Measurements from ENCODE around the gene SRRM4.

SRRM4 gene

DNA sequence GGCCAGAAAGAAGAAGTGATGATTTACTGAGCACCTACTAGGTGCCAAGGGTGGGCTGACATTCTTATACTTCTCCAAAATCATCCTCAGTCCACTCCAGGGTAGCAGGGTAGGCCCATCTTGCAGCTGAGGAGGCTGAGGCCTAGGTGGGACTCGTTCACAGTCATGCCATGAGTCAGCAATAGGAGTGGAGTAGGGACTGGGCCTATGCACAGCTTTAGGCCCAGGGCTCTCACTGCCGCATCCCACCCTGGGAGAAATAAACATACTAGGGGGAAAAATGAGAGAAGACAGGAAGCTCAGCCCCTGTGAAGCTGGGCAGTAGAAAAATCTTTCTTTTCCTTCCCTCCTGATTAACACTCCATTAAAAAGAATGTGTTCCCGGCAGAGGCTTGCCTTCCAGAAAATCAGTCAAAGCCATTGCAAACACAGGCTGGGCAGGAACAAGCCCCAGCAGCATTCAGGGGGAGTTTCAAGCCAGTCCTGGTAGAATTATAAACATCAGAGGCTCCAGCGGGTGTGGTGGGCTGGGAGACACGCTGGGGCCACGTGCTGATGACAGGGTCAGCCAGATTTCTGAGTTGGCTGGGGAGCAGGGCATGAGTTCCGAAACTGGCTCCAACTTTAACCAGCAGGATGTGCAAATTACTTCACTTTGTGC is 199.2 kb downstream of the SRRM4 start:
- Histone ChIP-seq H3K36me3 (replicated peaks) (no peaks in the 10 kb centered on the region), H3K27me3 (replicated peaks) (no peaks in the 10 kb centered on the region), H3K27ac (peak overlapping the region; percentile 79), H3K4me3 (ENCODE audit: low read depth, low read length) (peak overlapping the region; percentile 52)
- TF ChIP-seq, protein P1, sequence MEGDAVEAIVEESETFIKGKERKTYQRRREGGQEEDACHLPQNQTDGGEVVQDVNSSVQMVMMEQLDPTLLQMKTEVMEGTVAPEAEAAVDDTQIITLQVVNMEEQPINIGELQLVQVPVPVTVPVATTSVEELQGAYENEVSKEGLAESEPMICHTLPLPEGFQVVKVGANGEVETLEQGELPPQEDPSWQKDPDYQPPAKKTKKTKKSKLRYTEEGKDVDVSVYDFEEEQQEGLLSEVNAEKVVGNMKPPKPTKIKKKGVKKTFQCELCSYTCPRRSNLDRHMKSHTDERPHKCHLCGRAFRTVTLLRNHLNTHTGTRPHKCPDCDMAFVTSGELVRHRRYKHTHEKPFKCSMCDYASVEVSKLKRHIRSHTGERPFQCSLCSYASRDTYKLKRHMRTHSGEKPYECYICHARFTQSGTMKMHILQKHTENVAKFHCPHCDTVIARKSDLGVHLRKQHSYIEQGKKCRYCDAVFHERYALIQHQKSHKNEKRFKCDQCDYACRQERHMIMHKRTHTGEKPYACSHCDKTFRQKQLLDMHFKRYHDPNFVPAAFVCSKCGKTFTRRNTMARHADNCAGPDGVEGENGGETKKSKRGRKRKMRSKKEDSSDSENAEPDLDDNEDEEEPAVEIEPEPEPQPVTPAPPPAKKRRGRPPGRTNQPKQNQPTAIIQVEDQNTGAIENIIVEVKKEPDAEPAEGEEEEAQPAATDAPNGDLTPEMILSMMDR (IDR thresholded peaks at IDR 0.05; ENCODE audit: low read depth, low read length, missing control alignments): no peak
- DNase-seq: peak; percentile 49
- in situ Hi-C loops (cut with HindIII; ENCODE audit: low pct_ligation_motif_present, low sequenced_read_pairs): no loop called here

DNA sequence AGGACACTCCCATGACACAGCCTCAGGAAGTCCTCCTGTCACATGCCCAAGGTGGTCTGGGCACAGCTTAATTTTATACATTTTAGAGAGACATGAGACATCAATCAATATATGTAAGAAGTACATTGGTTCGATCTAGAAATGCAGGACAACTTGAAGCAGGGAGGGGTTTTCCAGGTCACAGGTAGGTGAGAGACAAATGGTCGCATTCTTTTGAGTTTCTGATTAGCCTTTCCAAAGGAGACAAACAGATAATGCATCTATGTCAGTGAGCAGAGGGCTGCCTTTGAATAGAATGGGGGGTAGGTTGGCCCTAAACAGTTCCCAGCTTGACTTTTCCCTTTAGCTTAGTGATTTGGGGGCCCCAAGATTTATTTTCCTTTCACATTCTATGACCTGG is 199.9 kb downstream of the SRRM4 start:
- Histone ChIP-seq H3K4me3 (ENCODE audit: low read depth, low read length) (peak overlapping the region; percentile 52), H3K27me3 (replicated peaks) (no peaks in the 10 kb centered on the region), H3K36me3 (replicated peaks) (no peaks in the 10 kb centered on the region), H3K27ac (peak overlapping the region; percentile 79)
- TF ChIP-seq, protein P1 (IDR thresholded peaks at IDR 0.05; ENCODE audit: low read depth, low read length, missing control alignments): no peak
- no peak for DNase-seq
- in situ Hi-C loops (cut with HindIII; ENCODE audit: low pct_ligation_motif_present, low sequenced_read_pairs): no loop called here

DNA sequence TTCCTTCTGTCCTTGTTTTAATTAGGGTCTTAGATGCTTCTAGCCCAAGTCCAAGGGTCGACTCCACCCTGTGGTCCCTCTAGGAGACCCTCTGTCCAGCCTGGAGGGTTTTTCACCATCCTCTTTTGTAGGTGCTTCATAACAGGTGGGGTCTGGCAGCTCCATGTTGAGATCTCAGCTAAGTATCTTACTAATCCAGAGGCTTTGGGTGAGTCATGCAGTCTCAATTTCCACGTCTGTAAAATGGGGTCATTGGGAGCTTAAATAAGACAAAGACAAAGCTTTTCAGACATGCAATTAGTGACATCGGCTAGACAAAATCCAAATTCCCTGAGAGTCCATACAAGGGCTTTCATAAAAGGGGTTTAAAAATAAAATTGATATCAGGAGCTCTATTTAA is 200.6 kb downstream of the SRRM4 start:
- H3K27ac ChIP-seq: no peak overlapping the region
- H3K27me3 ChIP-seq (replicated peaks): no peaks in the 10 kb centered on the region
- peaks cover 7% of the 10 kb centered on the region for H3K36me3 ChIP-seq (replicated peaks)
- TF ChIP-seq, protein P1 (IDR thresholded peaks at IDR 0.05; ENCODE audit: low read depth, low read length, missing control alignments): no peak
- H3K4me3 ChIP-seq (ENCODE audit: low read depth, low read length): no peak overlapping the region
- DNase-seq: no peak
- in situ Hi-C loops (cut with HindIII; ENCODE audit: low pct_ligation_motif_present, low sequenced_read_pairs): no loop called here

DNA sequence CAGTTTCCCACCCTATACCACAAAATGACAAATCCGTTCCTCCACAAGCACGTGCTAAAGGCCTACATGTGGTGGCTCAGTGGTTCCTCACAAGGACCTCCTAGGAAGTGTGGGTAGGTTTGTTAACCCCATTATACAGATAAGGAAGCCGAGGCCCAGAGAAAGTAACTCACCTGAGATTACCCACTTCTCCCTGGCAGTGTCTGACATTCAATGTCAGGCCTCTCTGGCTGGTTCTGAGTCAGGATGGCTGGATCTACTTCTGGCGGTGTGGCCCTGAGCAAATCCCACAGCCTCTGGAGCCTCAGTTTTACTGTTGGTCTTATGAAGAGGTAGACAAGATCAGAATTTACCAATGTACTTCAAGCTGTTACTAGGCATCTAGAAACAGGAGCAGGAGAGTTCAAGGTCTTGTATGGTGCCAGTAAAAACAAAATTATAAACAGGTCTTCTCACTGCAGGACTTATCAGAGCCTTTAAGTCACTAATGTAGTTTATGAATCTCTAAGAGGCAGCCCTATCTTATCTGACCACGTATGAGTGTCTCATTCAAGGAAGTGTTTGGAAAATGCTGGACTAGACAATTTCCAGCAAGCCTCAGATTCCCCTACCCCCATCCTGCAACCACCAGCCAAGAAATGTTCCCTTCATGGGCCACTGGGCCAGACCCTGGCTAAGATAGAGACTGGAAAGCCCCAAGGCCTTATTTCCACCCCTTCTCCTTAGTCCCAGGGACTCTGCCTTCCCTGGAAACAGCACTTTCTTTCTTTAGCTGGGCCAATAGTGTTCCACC is 201.6 kb downstream of the SRRM4 start:
- in situ Hi-C loops (cut with HindIII; ENCODE audit: low pct_ligation_motif_present, low sequenced_read_pairs): no loop called here
- no peak overlapping the region for H3K27ac ChIP-seq
- TF ChIP-seq, protein P1 (IDR thresholded peaks at IDR 0.05; ENCODE audit: low read depth, low read length, missing control alignments): no peak
- DNase-seq: peak; percentile 54
- peaks cover 13% of the 10 kb centered on the region for H3K36me3 ChIP-seq (replicated peaks)
- no peaks in the 10 kb centered on the region for H3K27me3 ChIP-seq (replicated peaks)
- H3K4me3 ChIP-seq (ENCODE audit: low read depth, low read length): no peak overlapping the region

DNA sequence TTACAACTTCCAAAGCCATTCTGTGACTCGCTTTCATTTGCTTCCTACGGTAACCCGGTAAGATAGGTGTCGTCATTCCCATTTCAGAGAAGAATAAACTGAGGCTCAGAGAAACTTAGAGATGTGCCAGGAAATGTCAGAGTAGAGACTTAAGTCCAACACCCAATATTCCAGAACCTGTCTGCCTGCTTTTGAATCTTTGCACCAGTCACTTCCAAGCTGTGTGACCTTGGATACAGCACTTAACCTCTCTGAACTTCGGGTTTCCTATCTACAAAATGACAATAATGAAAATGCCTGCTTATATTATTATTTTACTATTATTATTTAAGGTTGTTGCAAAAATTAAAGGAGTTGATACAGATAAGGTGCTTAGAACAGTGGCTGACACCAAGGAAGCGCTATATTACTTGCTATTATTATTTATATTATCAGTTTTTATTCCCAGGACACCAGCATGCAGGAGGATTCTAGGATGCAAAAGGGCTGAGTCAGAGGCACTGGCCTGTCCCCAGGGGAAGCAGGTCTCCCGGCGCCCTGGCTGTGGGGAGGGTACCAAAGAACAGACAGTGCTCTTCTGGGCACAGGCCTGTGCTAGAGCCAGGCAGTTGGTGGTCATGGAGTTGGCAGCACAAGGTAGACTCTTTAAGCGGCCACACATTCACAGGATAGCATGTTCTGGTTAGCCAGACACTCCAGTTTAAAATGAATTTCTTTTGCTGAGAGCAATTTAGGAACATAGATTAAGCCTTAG is 202.8 kb downstream of the SRRM4 start:
- no peak overlapping the region for H3K4me3 ChIP-seq (ENCODE audit: low read depth, low read length)
- no peaks in the 10 kb centered on the region for H3K27me3 ChIP-seq (replicated peaks)
- no peak for DNase-seq
- peaks cover 14% of the 10 kb centered on the region for H3K36me3 ChIP-seq (replicated peaks)
- in situ Hi-C loops (cut with HindIII; ENCODE audit: low pct_ligation_motif_present, low sequenced_read_pairs): no loop called here
- H3K27ac ChIP-seq: no peak overlapping the region
- TF ChIP-seq, protein P1 (IDR thresholded peaks at IDR 0.05; ENCODE audit: low read depth, low read length, missing control alignments): no peak
